Ovary (tissue), 3 donors: Measurements from ENCODE around the gene PHKG1.

Experiments used
- EP300 ChIP-seq: sonication (generic); formaldehyde crosslinking; IDR thresholded peaks from one replicate; pipeline ENCODE4 v1.6.1; 2017; ENCODE audit warnings: antibody characterized with exemption
- POLR2A ChIP-seq: fragments of 450-650 bp; IDR thresholded peaks from one replicate; pipeline ENCODE4 v1.6.1; 2017; ENCODE audit warnings: antibody characterized with exemption, mild to moderate bottlenecking, moderate library complexity
- TF ChIP-seq, protein P1 (sequence below), 3 donors: fragments of 450-650 bp in 2 of 3; fragments of 200-600 bp in 1 of 3; IDR thresholded peaks; one replicate each; pipeline versions ENCODE4 v1.5.1 to v1.8.0; 2016 to 2022; ENCODE audit warnings: antibody characterized with exemption in 3 of 3, mild to moderate bottlenecking in 1 of 3
- donor health status: DM: no; HTN: no; CAD: no.

DNA sequence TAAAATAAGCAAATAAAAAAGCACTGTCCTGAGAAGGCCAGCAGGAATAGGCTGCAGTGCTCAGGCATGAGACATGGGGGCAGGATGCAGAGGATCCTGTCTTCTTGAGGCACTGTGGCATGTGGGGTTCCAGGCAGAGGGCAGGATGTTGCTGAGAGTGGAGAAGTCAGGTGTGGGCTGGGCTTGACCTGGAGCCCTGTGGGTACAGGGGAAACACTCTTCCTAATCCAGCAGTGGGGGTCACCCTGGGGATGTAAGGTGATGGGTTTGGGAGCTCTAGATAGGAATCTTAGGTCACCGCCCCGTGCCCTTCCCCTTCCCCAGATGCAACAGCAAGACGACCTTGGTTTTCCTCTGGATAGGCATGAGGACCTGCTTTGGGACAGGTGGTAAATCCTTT, 15.1 kb downstream of the PHKG1 start:
- TF ChIP-seq, protein P1, sequence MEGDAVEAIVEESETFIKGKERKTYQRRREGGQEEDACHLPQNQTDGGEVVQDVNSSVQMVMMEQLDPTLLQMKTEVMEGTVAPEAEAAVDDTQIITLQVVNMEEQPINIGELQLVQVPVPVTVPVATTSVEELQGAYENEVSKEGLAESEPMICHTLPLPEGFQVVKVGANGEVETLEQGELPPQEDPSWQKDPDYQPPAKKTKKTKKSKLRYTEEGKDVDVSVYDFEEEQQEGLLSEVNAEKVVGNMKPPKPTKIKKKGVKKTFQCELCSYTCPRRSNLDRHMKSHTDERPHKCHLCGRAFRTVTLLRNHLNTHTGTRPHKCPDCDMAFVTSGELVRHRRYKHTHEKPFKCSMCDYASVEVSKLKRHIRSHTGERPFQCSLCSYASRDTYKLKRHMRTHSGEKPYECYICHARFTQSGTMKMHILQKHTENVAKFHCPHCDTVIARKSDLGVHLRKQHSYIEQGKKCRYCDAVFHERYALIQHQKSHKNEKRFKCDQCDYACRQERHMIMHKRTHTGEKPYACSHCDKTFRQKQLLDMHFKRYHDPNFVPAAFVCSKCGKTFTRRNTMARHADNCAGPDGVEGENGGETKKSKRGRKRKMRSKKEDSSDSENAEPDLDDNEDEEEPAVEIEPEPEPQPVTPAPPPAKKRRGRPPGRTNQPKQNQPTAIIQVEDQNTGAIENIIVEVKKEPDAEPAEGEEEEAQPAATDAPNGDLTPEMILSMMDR (IDR thresholded peaks at IDR 0.05): no peak
- TF ChIP-seq POLR2A: no peak
- no peak for TF ChIP-seq EP300
